IMR-90 (cell line): Measurements from ENCODE around the gene ELAVL1. TPM values are rescaled to one million over a fixed set of nuclear protein-coding genes. Genes with fewer than 3 reads are reported as not detected.
A peak's percentile ranks its signal among the peaks of the same experiment; 100 is the strongest.

Source experiments
- ATAC-seq: fragments of 200-7000 bp; cut with Tn5 transposase; 2 replicates; pipeline ENCODE4 v1.9.1; 2020; ENCODE audit warnings: low read depth, mild to moderate bottlenecking, moderate library complexity
- BruUV-seq: library from RNA; stranded (reverse); fragments of 400-500 nt; replicated peaks from 2 replicates; lab custom pipeline; 2021; lab: Mats Ljungman, UMichigan
- CTCF ChIA-PET: fragments of 300-600 bp; formaldehyde crosslinking; extraction: SDS; loops from one replicate; lab custom pipeline; 2021; ENCODE audit warnings: antibody characterized with exemption; lab: Yijun Ruan, JAX
- POLR2A ChIA-PET: fragments of 300-600 bp; sonication (Branson Sonifier 250); formaldehyde crosslinking; loops from one replicate; lab custom pipeline; 2022; ENCODE audit warnings: antibody characterized with exemption; ENCODE audit not compliant: unreplicated experiment; lab: Charles Lee
- DNase-seq: peaks from one replicate; pipeline ENCODE4 v3.0.0; 2013
- H2AFZ ChIP-seq: replicated peaks from 2 replicates; pipeline ENCODE3; 2013; ENCODE audit warnings: low read length, mild to moderate bottlenecking; ENCODE audit not compliant: poor library complexity
- H2AK5ac ChIP-seq: 2 replicates; pipeline ENCODE4 v1.6.1; 2013; ENCODE audit warnings: low read depth, low read length, inconsistent platforms
- H2AK9ac ChIP-seq: replicated peaks from 2 replicates; pipeline ENCODE3; 2013; ENCODE audit warnings: mild to moderate bottlenecking, low read depth, low read length, moderate library complexity; ENCODE audit not compliant: poor library complexity
- H2BK120ac ChIP-seq: 2 replicates; pipeline ENCODE4 v1.6.1; 2013; ENCODE audit warnings: low read depth, low read length, inconsistent platforms
- H2BK15ac ChIP-seq: 3 replicates; pipeline ENCODE4 v1.6.1; 2013; ENCODE audit warnings: low read depth, low read length, inconsistent platforms
- H2BK20ac ChIP-seq: 2 replicates; pipeline ENCODE4 v1.6.1; 2013; ENCODE audit warnings: low read depth, mild to moderate bottlenecking, inconsistent platforms, low read length, moderate library complexity
- H2BK5ac ChIP-seq: 2 replicates; pipeline ENCODE4 v1.6.1; 2013; ENCODE audit warnings: mild to moderate bottlenecking, low read depth, low read length, inconsistent platforms; ENCODE audit not compliant: poor library complexity, severe bottlenecking
- H3K14ac ChIP-seq: replicated peaks from 2 replicates; pipeline ENCODE4 v1.6.1; 2013; ENCODE audit warnings: low read depth, low read length, inconsistent platforms
- H3K18ac ChIP-seq: 2 replicates; pipeline ENCODE4 v1.6.1; 2013; ENCODE audit warnings: low read depth, low read length, control low read depth
- H3K23ac ChIP-seq: 2 replicates; pipeline ENCODE4 v1.6.1; 2013; ENCODE audit warnings: low read depth, low read length, inconsistent platforms
- H3K27ac ChIP-seq: 2 replicates; pipeline ENCODE4 v1.5.1; 2013; ENCODE audit warnings: mild to moderate bottlenecking, control low read depth, low read length; ENCODE audit not compliant: insufficient read depth
- H3K27me3 ChIP-seq: 2 replicates; pipeline ENCODE4 v1.6.1; 2013; ENCODE audit warnings: low read length; ENCODE audit not compliant: control insufficient read depth, insufficient read depth
- H3K36me3 ChIP-seq: 2 replicates; pipeline ENCODE4 v1.6.1; 2013; ENCODE audit warnings: low read length, mixed read lengths; ENCODE audit not compliant: control insufficient read depth, insufficient read depth
- H3K4ac ChIP-seq: 2 replicates; pipeline ENCODE4 v1.6.1; 2013; ENCODE audit warnings: low read depth, low read length, inconsistent platforms
- H3K4me1 ChIP-seq: 2 replicates; pipeline ENCODE4 v1.6.1; 2013; ENCODE audit warnings: low read length, mixed read lengths; ENCODE audit not compliant: control insufficient read depth, insufficient read depth
- H3K4me2 ChIP-seq: 2 replicates; pipeline ENCODE4 v1.6.1; 2013; ENCODE audit warnings: low read depth, mild to moderate bottlenecking, control low read depth, low read length, moderate library complexity
- H3K4me3 ChIP-seq: 2 replicates; pipeline ENCODE4 v1.5.1; 2013; ENCODE audit warnings: low read depth, mild to moderate bottlenecking, control low read depth, low read length, moderate library complexity; ENCODE audit not compliant: insufficient read depth
- H3K56ac ChIP-seq: 2 replicates; pipeline ENCODE4 v1.6.1; 2013; ENCODE audit warnings: low read length, inconsistent platforms; ENCODE audit not compliant: insufficient read depth; ENCODE audit errors: extremely low read depth
- H3K79me1 ChIP-seq, 2 experiments: 2 replicates each; pipeline ENCODE4 v1.6.1; 2013; ENCODE audit warnings: low read length in 2 of 2, inconsistent platforms in 1 of 2, low read depth in 1 of 2
- H3K9ac ChIP-seq: 2 replicates; pipeline ENCODE4 v1.6.1; 2013; ENCODE audit warnings: low read depth, low read length, control low read depth
- H3K9me1 ChIP-seq: 2 replicates; pipeline ENCODE4 v1.6.1; 2013; ENCODE audit warnings: low read length, inconsistent platforms; ENCODE audit not compliant: insufficient read depth
- H3K9me3 ChIP-seq: 2 replicates; pipeline ENCODE4 v1.6.1; 2013; ENCODE audit warnings: low read length; ENCODE audit not compliant: control insufficient read depth, insufficient read depth
- H4K20me1 ChIP-seq: 2 replicates; pipeline ENCODE4 v1.6.1; 2013; ENCODE audit warnings: low read length, inconsistent platforms; ENCODE audit not compliant: insufficient read depth
- H4K5ac ChIP-seq: 2 replicates; pipeline ENCODE4 v1.6.1; 2013; ENCODE audit warnings: mild to moderate bottlenecking, low read depth, low read length, control low read depth
- H4K8ac ChIP-seq, 2 experiments: 2 replicates each; pipeline ENCODE4 v1.6.1; 2013; ENCODE audit warnings: low read depth in 2 of 2, low read length in 2 of 2, control low read depth in 1 of 2, inconsistent platforms in 1 of 2
- H4K91ac ChIP-seq: 2 replicates; pipeline ENCODE4 v1.6.1; 2013; ENCODE audit warnings: low read depth, low read length, inconsistent platforms; ENCODE audit not compliant: insufficient read depth
- CEBPB ChIP-seq: IDR thresholded peaks from 2 replicates; pipeline ENCODE4 v1.6.1; 2012; ENCODE audit warnings: low read depth, low read length, improper control_type of control experiment
- FOS ChIP-seq: fragments of 150-350 bp; IDR thresholded peaks from 2 replicates; pipeline ENCODE4 v1.6.1; 2016; ENCODE audit warnings: low read depth, low read length
- RAD21 ChIP-seq: IDR thresholded peaks from 2 replicates; pipeline ENCODE4 v1.6.1; 2012; ENCODE audit warnings: low read length, improper control_type of control experiment
- SMC3 ChIP-seq: fragments of 150-350 bp; IDR thresholded peaks from 2 replicates; pipeline ENCODE4 v1.6.1; 2016; ENCODE audit warnings: low read depth, mild to moderate bottlenecking, antibody characterized with exemption, low read length, moderate library complexity
- WGBS, 2 experiments: methylation state at CpG; one replicate each; pipeline versions ENCODE4 v1.1.5 to v1.1.7; 2013; ENCODE audit warnings: missing lambda C conversion rate in 2 of 2; ENCODE audit not compliant: insufficient read length in 1 of 2; ENCODE audit errors: extremely low coverage in 2 of 2; 5-methylcytosine and 5-hydroxymethylcytosine counted together
- dilution Hi-C: fragments of 300-500 bp; cut with HindIII; formaldehyde crosslinking; loops from one replicate; pipeline ENCODE4 v1.14.3; 2018; ENCODE audit warnings: low sequenced_read_pairs; ENCODE audit not compliant: unreplicated experiment
- in situ Hi-C: fragments of 300-500 bp; cut with MboI; formaldehyde crosslinking; loops from 3 replicates; pipeline ENCODE4 v1.14.3; 2019; ENCODE audit warnings: low sequenced_read_pairs, inconsistent platforms, mixed read lengths
- intact Hi-C: fragments of 100-400 bp; cut with micrococcal nuclease; formaldehyde crosslinking; loops from 2 replicates; pipeline ENCODE4 v1.10.0; 2022
- polyA plus RNA-seq, 3 experiments: library from polyadenylated mRNA; depleted of rRNA; stranded (reverse); fragments of >200 nt; gene quantifications; 2 replicates each; pipeline ENCODE4 v1.2.3, GENCODE V29; 2012; ENCODE audit warnings: low replicate concordance in 1 of 3
- total RNA-seq: library from RNA; depleted of rRNA; stranded (reverse); fragments of >200 nt; gene quantifications from 2 replicates; pipeline ENCODE4 v1.2.3, GENCODE V29; 2012
- TF ChIP-seq, protein P1 (sequence below): conservative IDR thresholded peaks from 2 replicates; pipeline ENCODE4 v1.5.1; 2012; ENCODE audit warnings: mild to moderate bottlenecking, low read depth, low read length, improper control_type of control experiment
- TF ChIP-seq, protein P2 (sequence below): fragments of 150-350 bp; IDR thresholded peaks from 2 replicates; pipeline ENCODE4 v1.6.1; 2017; ENCODE audit warnings: mild to moderate bottlenecking, antibody characterized with exemption, low read length, low read depth

The ELAVL1 gene
- total and polyA plus RNA-seq, 2 of the 4 experiments (the other 2 are of a cell fraction): 55.6 to 59.0 TPM

DNA sequence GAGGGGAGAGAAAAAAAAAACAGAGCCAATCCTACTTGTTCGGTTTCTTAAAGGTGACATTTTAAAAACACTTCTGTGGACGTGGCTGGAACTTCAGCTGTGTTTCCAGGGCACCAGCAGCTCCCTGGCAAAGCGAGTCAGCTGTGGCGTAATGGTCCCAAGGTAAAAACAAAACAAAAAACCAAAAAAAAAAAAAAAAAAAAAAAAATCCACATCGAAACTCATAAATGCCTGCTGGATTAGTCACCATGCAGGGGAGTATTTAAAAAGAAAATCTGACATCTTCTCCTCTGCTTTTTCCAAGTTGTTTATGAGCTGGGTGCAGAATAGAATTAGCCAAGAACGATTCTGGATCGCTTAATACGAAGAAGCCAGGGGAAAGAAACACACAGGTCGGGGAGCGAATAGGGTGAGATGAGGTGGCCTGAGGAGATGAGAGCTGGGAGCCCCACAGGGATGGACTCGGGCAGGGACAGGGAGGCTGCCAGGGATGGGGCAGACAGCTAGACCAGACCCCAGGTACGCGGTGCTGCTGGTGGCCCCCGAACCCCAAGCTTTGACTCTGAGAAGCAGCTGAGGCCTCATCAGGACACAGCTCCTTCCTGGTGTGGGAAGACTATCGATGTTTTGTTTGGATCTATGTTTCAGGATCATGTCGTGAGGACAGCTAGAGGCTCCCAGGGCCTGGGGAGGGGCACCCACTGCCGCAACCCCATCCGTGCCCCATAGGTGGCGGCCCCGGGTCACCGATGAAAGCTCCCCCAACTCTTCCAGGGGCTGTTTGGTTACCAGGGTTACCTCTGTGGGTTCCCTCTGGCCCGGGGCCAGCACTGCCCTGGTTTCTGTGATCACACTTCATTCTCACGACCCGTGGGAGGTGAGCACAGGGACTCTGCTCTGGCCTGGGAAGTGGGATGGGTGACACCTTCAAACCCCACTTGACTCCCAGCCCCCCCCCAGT is 76.4 kb downstream of the ELAVL1 start:
- in situ Hi-C loops: no loop called here

More for the DNA sequence above, 76.4 kb downstream of the ELAVL1 start:
- intact Hi-C loops (no loop called here), dilution Hi-C loops (no loop called here)
- H2BK5ac ChIP-seq: peak overlapping the region; percentile 80
- peak overlapping the region; percentile 14; the same call in 1 of the 3 replicates for H2BK15ac ChIP-seq
- peak overlapping the region in 1 of 2 experiments; percentile 72; a peak in 2 of 4 replicates for H4K8ac ChIP-seq
- H3K4ac ChIP-seq: peak overlapping the region; percentile 85
- peaks cover 7 to 17% of the 10 kb centered on the region in 2 experiments; a peak in 2 of 4 replicates for H3K79me1 ChIP-seq
- peak overlapping the region; percentile 39 for H2BK120ac ChIP-seq
- no peak overlapping the region for H3K4me3 ChIP-seq
- peak overlapping the region; percentile 64; the same call in 1 of the 2 replicates for H3K56ac ChIP-seq
- H3K18ac ChIP-seq: peak overlapping the region; percentile 54; the same call in 1 of the 2 replicates
- peaks cover 15% of the 10 kb centered on the region for H4K20me1 ChIP-seq
- H2AK5ac ChIP-seq: peak overlapping the region; percentile 89
- ChIA-PET CTCF (interaction anchor here (0.6 to 1.9 kb wide), 9 partner anchors 8 to 83 kb away, joined by 3 to 10 read pairs (median 4); partner anchors contain the start of genes SNAPC2 and TIMM44), POLR2A (interaction anchor here (0.6 to 1.0 kb wide), 4 partner anchors 8 to 462 kb away, joined by 3 to 14 read pairs (median 4); partner anchors contain the start of genes MAP2K7 and RAB11B)
- no TSS peak for BruUV-seq
- no peaks in the 10 kb centered on the region for H3K9me3 ChIP-seq
- H3K14ac ChIP-seq: peak overlapping the region; percentile 67
- ATAC-seq (peak; percentile 13), DNase-seq (peak; percentile 88)
- H3K4me2 ChIP-seq: peak overlapping the region; percentile 63
- H3K27me3 ChIP-seq: no peaks in the 10 kb centered on the region
- 49% methylated on average over 7 of the region's 24 CpGs; no CpG with 5 or more reads in 1 of the 2 experiments for whole genome bisulfite sequencing, 2 experiments
- peak overlapping the region; percentile 95 for H3K27ac ChIP-seq
- peak overlapping the region; percentile 27; the same call in 1 of the 2 replicates for H2BK20ac ChIP-seq
- H4K91ac ChIP-seq: peak overlapping the region; percentile 78
- peak overlapping the region; percentile 95 for H2AK9ac ChIP-seq
- peaks cover 36% of the 10 kb centered on the region for H3K36me3 ChIP-seq
- H3K9ac ChIP-seq: peak overlapping the region; percentile 40; the same call in 1 of the 2 replicates
- peaks cover 21% of the 10 kb centered on the region for H3K4me1 ChIP-seq
- H3K23ac ChIP-seq: peak overlapping the region; percentile 13; the same call in 1 of the 2 replicates
- H2AFZ ChIP-seq: peak overlapping the region; percentile 80
- peak overlapping the region; percentile 35 for H4K5ac ChIP-seq
- H3K9me1 ChIP-seq: peaks cover 9% of the 10 kb centered on the region; the same call in 1 of the 2 replicates
- peak; percentile 31; the same call in 1 of the 2 replicates for TF ChIP-seq RAD21
- TF ChIP-seq, protein P1, sequence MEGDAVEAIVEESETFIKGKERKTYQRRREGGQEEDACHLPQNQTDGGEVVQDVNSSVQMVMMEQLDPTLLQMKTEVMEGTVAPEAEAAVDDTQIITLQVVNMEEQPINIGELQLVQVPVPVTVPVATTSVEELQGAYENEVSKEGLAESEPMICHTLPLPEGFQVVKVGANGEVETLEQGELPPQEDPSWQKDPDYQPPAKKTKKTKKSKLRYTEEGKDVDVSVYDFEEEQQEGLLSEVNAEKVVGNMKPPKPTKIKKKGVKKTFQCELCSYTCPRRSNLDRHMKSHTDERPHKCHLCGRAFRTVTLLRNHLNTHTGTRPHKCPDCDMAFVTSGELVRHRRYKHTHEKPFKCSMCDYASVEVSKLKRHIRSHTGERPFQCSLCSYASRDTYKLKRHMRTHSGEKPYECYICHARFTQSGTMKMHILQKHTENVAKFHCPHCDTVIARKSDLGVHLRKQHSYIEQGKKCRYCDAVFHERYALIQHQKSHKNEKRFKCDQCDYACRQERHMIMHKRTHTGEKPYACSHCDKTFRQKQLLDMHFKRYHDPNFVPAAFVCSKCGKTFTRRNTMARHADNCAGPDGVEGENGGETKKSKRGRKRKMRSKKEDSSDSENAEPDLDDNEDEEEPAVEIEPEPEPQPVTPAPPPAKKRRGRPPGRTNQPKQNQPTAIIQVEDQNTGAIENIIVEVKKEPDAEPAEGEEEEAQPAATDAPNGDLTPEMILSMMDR: peak; percentile 46
- TF ChIP-seq FOS: peak; percentile 52; the same call in 1 of the 2 replicates
- TF ChIP-seq, protein P2, sequence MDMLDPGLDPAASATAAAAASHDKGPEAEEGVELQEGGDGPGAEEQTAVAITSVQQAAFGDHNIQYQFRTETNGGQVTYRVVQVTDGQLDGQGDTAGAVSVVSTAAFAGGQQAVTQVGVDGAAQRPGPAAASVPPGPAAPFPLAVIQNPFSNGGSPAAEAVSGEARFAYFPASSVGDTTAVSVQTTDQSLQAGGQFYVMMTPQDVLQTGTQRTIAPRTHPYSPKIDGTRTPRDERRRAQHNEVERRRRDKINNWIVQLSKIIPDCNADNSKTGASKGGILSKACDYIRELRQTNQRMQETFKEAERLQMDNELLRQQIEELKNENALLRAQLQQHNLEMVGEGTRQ: no peak
- peak; percentile 80 for TF ChIP-seq CEBPB
- TF ChIP-seq SMC3: no peak
